Hematopoietic multipotent progenitor cell treated with erythropoietin and hydrocortisone succinate and interleukin-3 and kit ligand, for 6 days (in vitro differentiated cells): Measurements from ENCODE around the gene RAD51.
A peak's percentile ranks its signal among the peaks of the same experiment; 100 is the strongest.
"Not testable (repeated sequence)": the region's sequence is repeated elsewhere in the genome, so short reads cannot be mapped to it uniquely, and the experiment has no call there.

Source experiments
- DNase-seq: peaks from one replicate; pipeline ENCODE4 v3.0.0-alpha.2; 2015

Gene RAD51

GRCh38 chr15:40694688-40695468, at the start of gene RAD51:
RAD51 (plus strand) TSS chr15:40695174; CDS start chr15:40698759, 3,585 bp downstream.
- DNase-seq = peak; percentile 97

- DNase-seq = no peak
These were observed 47.5 kb upstream of the RAD51 start for GRCh38 chr15:40647523-40647922.

- no peak for DNase-seq
These were observed 44.5 kb upstream of the RAD51 start for GRCh38 chr15:40650479-40650878.

GRCh38 chr15:40660686-40661085, 34.3 kb upstream of the RAD51 start:
- peak; percentile 33 for DNase-seq

- DNase-seq = no peak
These were observed 30.1 kb upstream of the RAD51 start for GRCh38 chr15:40664909-40665308.

GRCh38 chr15:40676290-40676689, 18.7 kb upstream of the RAD51 start:
- DNase-seq = not testable (repeated sequence)

GRCh38 chr15:40676906-40677305, 18.1 kb upstream of the RAD51 start:
- not testable (repeated sequence) for DNase-seq

GRCh38 chr15:40680151-40680550, 14.8 kb upstream of the RAD51 start:
- no peak for DNase-seq

GRCh38 chr15:40680959-40681358, 14.0 kb upstream of the RAD51 start:
- DNase-seq = not testable (repeated sequence)

- no peak for DNase-seq
These were observed 10.6 kb upstream of the RAD51 start for GRCh38 chr15:40684381-40684780.

GRCh38 chr15:40685376-40685775, 9.6 kb upstream of the RAD51 start:
- no peak for DNase-seq

- no peak for DNase-seq
These were observed 5.8 kb upstream of the RAD51 start for GRCh38 chr15:40688932-40689799.

- DNase-seq = no peak
These were observed 3.2 kb upstream of the RAD51 start for GRCh38 chr15:40691737-40692136.

- peak; percentile 11 for DNase-seq
These were observed 878 bp upstream of the RAD51 start for GRCh38 chr15:40693904-40694687.

- peak; percentile 49 for DNase-seq
These were observed 506 bp downstream of the RAD51 start for GRCh38 chr15:40695469-40695890.

GRCh38 chr15:40696228-40696627, 1.3 kb downstream of the RAD51 start:
- no peak for DNase-seq

- DNase-seq = no peak
These were observed 2.9 kb downstream of the RAD51 start for GRCh38 chr15:40697916-40698315.

- peak; percentile 58 for DNase-seq
These were observed 7.1 kb downstream of the RAD51 start for GRCh38 chr15:40702077-40702476.

- no peak for DNase-seq
These were observed 11.1 kb downstream of the RAD51 start for GRCh38 chr15:40706121-40706520.

- DNase-seq = no peak
These were observed 19.2 kb downstream of the RAD51 start for GRCh38 chr15:40714144-40714543.

GRCh38 chr15:40716165-40716564, 21.2 kb downstream of the RAD51 start:
- no peak for DNase-seq

- DNase-seq = no peak
These were observed 26.7 kb downstream of the RAD51 start for GRCh38 chr15:40721701-40722100.

GRCh38 chr15:40722354-40722753, 27.4 kb downstream of the RAD51 start:
- no peak for DNase-seq
